GM18870 (cell line): ENCODE measurements around the gene PRKACA.

Source experiments
- ATAC-seq: cut with Tn5 transposase; IDR thresholded peaks from one replicate; pipeline ENCODE4 v1.9.1; 2021; ENCODE audit warnings: moderate library complexity; ENCODE audit not compliant: unreplicated experiment

Gene PRKACA

GRCh38 chr19:14118165-14119051 is 846 bp upstream of the PRKACA start:
- ATAC-seq = peak; percentile 23

DNA sequence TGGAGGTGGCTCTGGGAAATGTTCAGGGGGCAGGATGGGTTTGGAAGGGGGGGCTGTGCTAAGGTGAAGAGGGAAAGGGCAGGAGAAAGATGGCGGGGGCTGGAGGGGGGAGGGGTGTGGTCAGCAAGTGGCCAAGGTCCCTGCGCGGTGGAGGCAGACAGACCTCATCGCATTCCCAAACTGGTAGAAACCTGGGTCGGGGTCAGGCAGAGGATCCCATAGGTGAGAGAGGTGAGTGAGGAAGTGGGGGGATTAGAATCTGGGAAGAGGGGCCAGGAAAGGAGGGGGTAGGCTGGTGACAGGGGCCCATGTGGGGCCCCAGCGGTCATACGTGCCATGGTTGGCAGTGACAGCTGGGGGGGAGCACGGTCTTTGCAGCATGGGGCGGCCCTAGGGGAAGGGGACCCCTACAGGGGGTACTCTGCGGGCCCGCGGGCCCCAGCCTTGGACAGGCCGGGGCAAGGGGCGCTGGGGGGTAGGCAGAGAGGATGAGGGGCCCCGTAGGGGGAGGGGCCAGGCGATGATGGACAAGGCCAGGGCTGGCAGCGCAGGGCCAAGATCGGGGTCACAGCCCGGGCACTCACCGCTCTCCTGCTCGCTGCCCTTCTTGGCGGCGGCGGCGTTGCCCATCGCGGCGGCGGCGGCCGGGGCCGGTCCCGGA is 514 bp downstream of the PRKACA start:
- no peak for ATAC-seq

- ATAC-seq = no peak
Observed at GRCh38 chr19:14116525-14116917, 1.0 kb downstream of the PRKACA start.

- no peak for ATAC-seq
Observed at GRCh38 chr19:14115756-14116155, 1.8 kb downstream of the PRKACA start.

- ATAC-seq = no peak
Observed at GRCh38 chr19:14114854-14115253, 2.7 kb downstream of the PRKACA start.

DNA sequence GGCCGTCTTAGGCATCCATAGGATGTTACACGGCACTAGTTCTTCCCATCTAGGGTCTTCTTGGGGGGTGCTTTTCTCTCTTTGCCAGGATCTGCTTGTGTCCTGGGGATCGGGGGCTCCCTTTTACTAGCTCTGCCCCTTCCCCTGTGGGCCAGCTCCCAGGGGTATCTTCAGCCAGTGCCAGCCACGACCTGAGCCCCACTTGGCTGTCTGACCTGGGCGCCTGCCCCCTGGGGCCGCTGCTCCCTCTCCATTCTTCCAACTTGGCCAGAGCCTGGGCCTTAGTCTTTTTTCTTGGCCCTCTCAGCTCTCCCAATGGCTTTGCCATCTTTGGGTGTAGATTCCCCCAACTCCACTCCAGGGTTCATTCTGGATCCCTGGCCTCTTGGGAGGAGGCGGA is 3.1 kb downstream of the PRKACA start:
- ATAC-seq = no peak

- ATAC-seq = no peak
Observed at GRCh38 chr19:14113762-14114414, 3.7 kb downstream of the PRKACA start.

DNA sequence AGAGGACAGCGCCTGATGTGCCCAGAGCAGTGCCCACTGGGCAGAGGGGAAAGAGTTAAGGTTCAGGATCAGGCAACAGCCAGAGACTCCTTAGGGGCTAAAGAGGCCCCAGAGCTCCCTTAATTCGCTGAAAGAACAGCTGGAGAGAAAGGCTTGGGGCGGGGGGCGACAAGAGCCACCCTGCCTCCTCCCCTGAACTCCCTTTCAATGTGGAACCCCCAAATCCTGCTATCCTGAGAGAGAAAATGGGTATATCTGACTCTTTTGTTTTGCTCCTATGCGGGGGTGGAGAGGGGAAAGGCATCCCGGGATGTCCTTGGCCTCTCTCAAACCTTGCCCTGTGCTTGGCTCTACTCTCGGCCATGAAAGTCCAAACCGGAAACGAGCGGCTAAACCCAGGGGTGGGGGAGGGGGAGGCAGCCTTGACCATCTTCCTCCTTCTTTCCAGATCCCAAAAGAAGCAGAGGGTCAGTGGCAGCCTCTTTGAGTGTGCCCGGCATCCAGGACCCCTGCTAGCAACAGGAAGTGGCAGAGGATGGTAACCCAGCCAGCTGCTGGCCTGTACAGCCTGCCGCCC is 4.7 kb downstream of the PRKACA start:
- ATAC-seq = no peak

DNA sequence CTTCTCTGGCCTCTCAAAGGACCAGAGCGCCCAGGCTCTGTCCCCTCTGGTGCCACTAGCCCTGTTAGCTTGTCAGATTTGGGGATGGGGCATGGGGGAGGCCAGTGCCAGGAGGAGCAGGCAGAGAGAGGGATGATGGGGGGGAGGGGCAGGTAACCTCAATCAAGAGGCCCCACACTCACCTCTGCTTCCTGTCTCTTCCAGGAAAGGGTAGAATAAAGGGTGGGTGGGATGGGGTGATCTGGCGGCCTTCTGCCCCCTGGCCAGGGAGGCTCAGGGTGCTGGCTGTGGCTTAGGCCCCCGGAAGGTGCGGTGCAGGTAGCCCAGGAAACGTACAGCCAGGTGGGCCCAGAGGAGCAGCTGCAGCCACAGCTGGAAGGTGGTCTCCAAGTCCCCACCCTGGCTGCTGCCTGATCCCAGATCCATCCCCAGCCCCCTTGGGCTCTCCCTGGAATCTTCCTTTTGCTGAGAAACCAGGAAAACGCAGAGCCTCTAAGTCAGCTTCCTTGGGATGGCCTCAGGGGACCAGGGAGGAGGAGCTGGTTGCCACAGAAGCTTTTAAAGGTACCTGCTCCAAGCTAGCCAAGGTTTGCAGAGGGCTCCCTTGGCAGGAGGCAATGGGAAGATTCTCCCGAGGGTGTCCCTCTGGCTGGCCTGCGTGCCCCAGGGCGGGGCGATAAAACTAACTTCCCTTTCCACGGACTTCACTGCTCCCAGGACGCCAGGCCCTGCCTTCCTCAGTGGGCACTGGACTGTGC is 5.3 kb downstream of the PRKACA start:
- ATAC-seq = no peak

GRCh38 chr19:14111486-14111885 is 6.1 kb downstream of the PRKACA start:
- ATAC-seq = no peak

DNA sequence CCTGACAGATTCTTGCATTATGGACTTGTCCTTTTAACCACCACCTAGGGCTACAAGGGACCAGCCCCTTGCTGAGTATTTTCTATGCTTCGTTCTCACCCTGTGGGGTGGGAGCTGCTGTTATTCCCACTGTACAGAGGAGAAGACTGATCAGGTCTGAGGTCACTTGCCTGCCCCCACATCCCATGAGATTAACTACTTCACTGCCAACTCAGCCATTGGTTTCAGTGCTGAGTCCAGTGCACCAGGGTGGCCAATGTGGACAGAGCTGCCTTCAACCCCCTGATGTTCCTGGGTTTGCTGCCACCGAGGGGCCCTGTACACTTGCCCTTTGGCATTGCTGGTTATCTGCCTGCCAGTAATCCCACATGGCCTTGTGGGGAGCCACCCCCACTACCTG is 6.9 kb downstream of the PRKACA start:
- no peak for ATAC-seq

GRCh38 chr19:14107581-14108461 is 9.7 kb downstream of the PRKACA start:
- ATAC-seq = no peak

GRCh38 chr19:14106840-14107239 is 10.7 kb downstream of the PRKACA start:
- no peak for ATAC-seq

- ATAC-seq = no peak
Observed at GRCh38 chr19:14105680-14106079, 11.9 kb downstream of the PRKACA start.

- ATAC-seq = no peak
Observed at GRCh38 chr19:14103310-14103709, 14.3 kb downstream of the PRKACA start.

- no peak for ATAC-seq
Observed at GRCh38 chr19:14102756-14103155, 14.8 kb downstream of the PRKACA start.

GRCh38 chr19:14102102-14102696 is 15.4 kb downstream of the PRKACA start:
- no peak for ATAC-seq

- no peak for ATAC-seq
Observed at GRCh38 chr19:14101003-14101545, 16.5 kb downstream of the PRKACA start.

- ATAC-seq = no peak
Observed at GRCh38 chr19:14097532-14098151, 19.9 kb downstream of the PRKACA start.
